Hematopoietic multipotent progenitor cell treated with erythropoietin and hydrocortisone succinate and interleukin-3 and kit ligand, for 15 days (in vitro differentiated cells): Measurements from ENCODE around the gene WHRN.

Experiments
- DNase-seq: peaks from one replicate; pipeline ENCODE4 v3.0.0-alpha.2; 2015; ENCODE audit warnings: low spot score

WHRN gene

GRCh38 chr9:114505187-114506081, at the start of gene WHRN:
Gene WHRN (minus strand): TSS chr9:114505473. CDS start chr9:114504801, 672 bp downstream.
- no peak for DNase-seq

GRCh38 chr9:114553202-114553601, 47.9 kb upstream of the WHRN start:
- DNase-seq, result no peak

GRCh38 chr9:114552706-114553105, 47.4 kb upstream of the WHRN start:
- no peak for DNase-seq

GRCh38 chr9:114551750-114552685, 46.7 kb upstream of the WHRN start:
- no peak for DNase-seq

- DNase-seq, result no peak
Measured at GRCh38 chr9:114549697-114550330, 44.5 kb upstream of the WHRN start.

GRCh38 chr9:114546851-114547250, 41.6 kb upstream of the WHRN start:
- DNase-seq, result no peak

- DNase-seq, result no peak
Measured at GRCh38 chr9:114545055-114545454, 39.8 kb upstream of the WHRN start.

- DNase-seq, result no peak
Measured at GRCh38 chr9:114539701-114540380, 34.6 kb upstream of the WHRN start.

- DNase-seq, result no peak
Measured at GRCh38 chr9:114538241-114538640, 33.0 kb upstream of the WHRN start.

GRCh38 chr9:114532561-114533237, 27.4 kb upstream of the WHRN start:
- no peak for DNase-seq

GRCh38 chr9:114529285-114529684, 24.0 kb upstream of the WHRN start:
- no peak for DNase-seq

GRCh38 chr9:114526807-114527206, 21.5 kb upstream of the WHRN start:
- DNase-seq, result no peak

GRCh38 chr9:114525513-114525912, 20.2 kb upstream of the WHRN start:
- DNase-seq, result no peak

- DNase-seq, result no peak
Measured at GRCh38 chr9:114524247-114524681, 19.0 kb upstream of the WHRN start.

GRCh38 chr9:114522847-114523246, 17.6 kb upstream of the WHRN start:
- no peak for DNase-seq

GRCh38 chr9:114522286-114522685, 17.0 kb upstream of the WHRN start:
- no peak for DNase-seq

GRCh38 chr9:114521846-114522245, 16.6 kb upstream of the WHRN start:
- DNase-seq, result no peak

GRCh38 chr9:114518599-114519022, 13.3 kb upstream of the WHRN start:
- no peak for DNase-seq

- DNase-seq, result no peak
Measured at GRCh38 chr9:114518120-114518519, 12.8 kb upstream of the WHRN start.

- DNase-seq, result no peak
Measured at GRCh38 chr9:114516913-114517312, 11.6 kb upstream of the WHRN start.

- DNase-seq, result no peak
Measured at GRCh38 chr9:114515528-114515927, 10.3 kb upstream of the WHRN start.
